K562 (cell line): ENCODE results near the gene S100P. TPM values are rescaled to one million over a fixed set of nuclear protein-coding genes. Genes with fewer than 3 reads are reported as not detected.
A peak's percentile ranks its signal among the peaks of the same experiment; 100 is the strongest.

ENCODE experiments used
- BRD4 ChIP-seq: fragments of 200-600 bp; sonication (generic); IDR thresholded peaks from 2 replicates; pipeline ENCODE4 v1.6.1; 2017; ENCODE audit warnings: inconsistent platforms
- CCNT2 ChIP-seq: IDR thresholded peaks from 2 replicates; pipeline ENCODE4 v1.6.1; 2011; ENCODE audit warnings: borderline replicate concordance, low read depth, mild to moderate bottlenecking, moderate library complexity, mixed read lengths, low read length; ENCODE audit not compliant: insufficient read length; ENCODE audit errors: extremely low read depth
- CSDE1 ChIP-seq, 2 experiments: fragments of 450-650 bp; IDR thresholded peaks; 2 replicates each; pipeline ENCODE4 v1.6.1; 2016; ENCODE audit warnings: mild to moderate bottlenecking in 1 of 2
- ELK1 ChIP-seq: sonication (generic); formaldehyde crosslinking; IDR thresholded peaks from 2 replicates; pipeline ENCODE4 v1.8.1; 2022; ENCODE audit warnings: missing genetic modification reagents
- MTA2 ChIP-seq: fragments of 450-650 bp; IDR thresholded peaks from 2 replicates; pipeline ENCODE4 v1.6.1; 2016; ENCODE audit warnings: low read depth
- NFXL1 ChIP-seq: fragments of 450-650 bp; formaldehyde crosslinking; IDR thresholded peaks from 2 replicates; pipeline ENCODE4 v1.4.0; 2021; ENCODE audit warnings: mild to moderate bottlenecking
- NRF1 ChIP-seq, 2 experiments: fragments of 450-650 bp; IDR thresholded peaks in 1 of 2; conservative IDR thresholded peaks in 1 of 2; 2 replicates each; pipeline ENCODE4 v1.6.1; 2014; ENCODE audit warnings: mild to moderate bottlenecking in 2 of 2
- PCBP1 ChIP-seq: fragments of 200-400 bp; formaldehyde crosslinking; IDR thresholded peaks from 2 replicates; pipeline ENCODE4 v1.6.1; 2018; ENCODE audit warnings: mild to moderate bottlenecking, low read depth, low read length; ENCODE audit not compliant: poor library complexity, severe bottlenecking
- PYGO2 ChIP-seq: fragments of 450-650 bp; IDR thresholded peaks from 2 replicates; pipeline ENCODE4 v1.6.1; 2016; ENCODE audit warnings: mild to moderate bottlenecking, missing genetic modification characterization, moderate library complexity, missing compliant biosample characterization
- RCOR1 ChIP-seq, 2 experiments: IDR thresholded peaks; 2 replicates each; pipeline ENCODE4 v1.6.1; 2012; ENCODE audit warnings: low read depth in 2 of 2, low read length in 2 of 2, borderline replicate concordance in 1 of 2, improper control_type of control experiment in 1 of 2
- SRSF1 ChIP-seq: fragments of 200-400 bp; formaldehyde crosslinking; IDR thresholded peaks from 2 replicates; pipeline ENCODE4 v1.6.1; 2017; ENCODE audit warnings: mild to moderate bottlenecking, low read depth, low read length, moderate library complexity
- UBTF ChIP-seq, 2 experiments: IDR thresholded peaks; 2 replicates each; pipeline ENCODE4 v1.6.1; 2012; ENCODE audit warnings: improper control_type of control experiment in 2 of 2, low read depth in 2 of 2, low read length in 2 of 2, borderline replicate concordance in 1 of 2
- ZNF436 ChIP-seq: fragments of 250-450, 450-650 bp; sonication (Bioruptor Pico); formaldehyde crosslinking; IDR thresholded peaks from 2 replicates; pipeline ENCODE4 v1.7.0; 2020; ENCODE audit warnings: mild to moderate bottlenecking
- polyA plus RNA-seq, 8 experiments: library from polyadenylated mRNA; depleted of rRNA in 4 of 8; stranded (reverse) in 5 of 8; unstranded in 3 of 8; fragments of >200 nt; fragmentation: Nextera tagmentation in 2 of 8; fragmentation: Illumina TruSeq in 1 of 8; extraction: Ambion mirVana in 2 of 8; extraction: Trizol in 1 of 8; gene quantifications; 2 replicates each; pipeline versions ENCODE4 v1.2.1 to v1.2.3, GENCODE V29; 2011 to 2014; ENCODE audit warnings: inconsistent platforms in 1 of 8, missing spikeins in 1 of 8
- total RNA-seq, 7 experiments: library from RNA; depleted of rRNA in 6 of 7; stranded (reverse); fragments of >200 nt in 6 of 7; fragmentation: Illumina TruSeq in 2 of 7; extraction: Trizol in 2 of 7; gene quantifications; 2 replicates each; pipeline versions ENCODE4 v1.2.1 to v1.2.3, GENCODE V29; 2011 to 2021; ENCODE audit warnings: low replicate concordance in 1 of 7
- TF ChIP-seq, protein P1 (sequence below): fragments of 450-650 bp; IDR thresholded peaks from 2 replicates; pipeline ENCODE4 v1.6.1; 2016; ENCODE audit warnings: missing biosample characterization, missing genetic modification characterization
- TF ChIP-seq, protein P2 (sequence below), 2 experiments: fragments of 150-350 bp in 1 of 2; IDR thresholded peaks; 2 replicates each; pipeline ENCODE4 v1.6.1; 2012 to 2016; ENCODE audit warnings: low read depth in 2 of 2, low read length in 2 of 2, mild to moderate bottlenecking in 1 of 2, moderate library complexity in 1 of 2
- TF ChIP-seq, protein P3 (sequence below): fragments of 250-450 bp; sonication (Bioruptor Pico); IDR thresholded peaks from 2 replicates; pipeline ENCODE4 v1.4.0; 2020; ENCODE audit warnings: mild to moderate bottlenecking, moderate library complexity, borderline replicate concordance

The S100P gene
- total and polyA plus RNA-seq, 9 of the 15 experiments (the other 6 are each of a cell fraction or from before 2014, with no cell fraction given) = 4.1 to 23.8 (median 7.5) TPM

GRCh38 chr4:6688879-6689505 is 4.7 kb upstream of the S100P start (continued):
- TF ChIP-seq, protein P1, sequence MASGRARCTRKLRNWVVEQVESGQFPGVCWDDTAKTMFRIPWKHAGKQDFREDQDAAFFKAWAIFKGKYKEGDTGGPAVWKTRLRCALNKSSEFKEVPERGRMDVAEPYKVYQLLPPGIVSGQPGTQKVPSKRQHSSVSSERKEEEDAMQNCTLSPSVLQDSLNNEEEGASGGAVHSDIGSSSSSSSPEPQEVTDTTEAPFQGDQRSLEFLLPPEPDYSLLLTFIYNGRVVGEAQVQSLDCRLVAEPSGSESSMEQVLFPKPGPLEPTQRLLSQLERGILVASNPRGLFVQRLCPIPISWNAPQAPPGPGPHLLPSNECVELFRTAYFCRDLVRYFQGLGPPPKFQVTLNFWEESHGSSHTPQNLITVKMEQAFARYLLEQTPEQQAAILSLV (tag) = no peak
- TF ChIP-seq SRSF1 (no peak), PCBP1 (no peak), ZNF436 (CRISPR knock-in tag) (no peak), UBTF (IDR thresholded peaks at IDR 0.05; ENCODE audit: borderline replicate concordance in 1 of 2, low read depth in 2 of 2, low read length in 2 of 2) (0 out of 4 replicates have a peak, but pooled peaks of 1 of the 2 experiments have one; percentile 30), MTA2 (no peak), BRD4 (0 out of 2 replicates have a peak, but pooled peaks have one; percentile 37), NRF1 (conservative IDR thresholded peaks at IDR 0.05 in 1 of 2, IDR thresholded peaks at IDR 0.05 in 1 of 2) (no peak), NFXL1 (CRISPR knock-in tag) (no peak), CCNT2 (no peak), PYGO2 (no peak), ELK1 (CRISPR knock-in tag) (no peak), CSDE1 (IDR thresholded peaks at IDR 0.05) (no peak), RCOR1 (IDR thresholded peaks at IDR 0.05; ENCODE audit: borderline replicate concordance in 1 of 2, low read depth in 2 of 2, low read length in 2 of 2) (peak in 1 of 2 experiments; percentile 4; a peak in 1 of 4 replicates)
- TF ChIP-seq, protein P2, sequence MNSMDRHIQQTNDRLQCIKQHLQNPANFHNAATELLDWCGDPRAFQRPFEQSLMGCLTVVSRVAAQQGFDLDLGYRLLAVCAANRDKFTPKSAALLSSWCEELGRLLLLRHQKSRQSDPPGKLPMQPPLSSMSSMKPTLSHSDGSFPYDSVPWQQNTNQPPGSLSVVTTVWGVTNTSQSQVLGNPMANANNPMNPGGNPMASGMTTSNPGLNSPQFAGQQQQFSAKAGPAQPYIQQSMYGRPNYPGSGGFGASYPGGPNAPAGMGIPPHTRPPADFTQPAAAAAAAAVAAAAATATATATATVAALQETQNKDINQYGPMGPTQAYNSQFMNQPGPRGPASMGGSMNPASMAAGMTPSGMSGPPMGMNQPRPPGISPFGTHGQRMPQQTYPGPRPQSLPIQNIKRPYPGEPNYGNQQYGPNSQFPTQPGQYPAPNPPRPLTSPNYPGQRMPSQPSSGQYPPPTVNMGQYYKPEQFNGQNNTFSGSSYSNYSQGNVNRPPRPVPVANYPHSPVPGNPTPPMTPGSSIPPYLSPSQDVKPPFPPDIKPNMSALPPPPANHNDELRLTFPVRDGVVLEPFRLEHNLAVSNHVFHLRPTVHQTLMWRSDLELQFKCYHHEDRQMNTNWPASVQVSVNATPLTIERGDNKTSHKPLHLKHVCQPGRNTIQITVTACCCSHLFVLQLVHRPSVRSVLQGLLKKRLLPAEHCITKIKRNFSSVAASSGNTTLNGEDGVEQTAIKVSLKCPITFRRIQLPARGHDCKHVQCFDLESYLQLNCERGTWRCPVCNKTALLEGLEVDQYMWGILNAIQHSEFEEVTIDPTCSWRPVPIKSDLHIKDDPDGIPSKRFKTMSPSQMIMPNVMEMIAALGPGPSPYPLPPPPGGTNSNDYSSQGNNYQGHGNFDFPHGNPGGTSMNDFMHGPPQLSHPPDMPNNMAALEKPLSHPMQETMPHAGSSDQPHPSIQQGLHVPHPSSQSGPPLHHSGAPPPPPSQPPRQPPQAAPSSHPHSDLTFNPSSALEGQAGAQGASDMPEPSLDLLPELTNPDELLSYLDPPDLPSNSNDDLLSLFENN (IDR thresholded peaks at IDR 0.05; ENCODE audit: low read depth in 2 of 2, low read length in 2 of 2) = no peak
- TF ChIP-seq, protein P3, sequence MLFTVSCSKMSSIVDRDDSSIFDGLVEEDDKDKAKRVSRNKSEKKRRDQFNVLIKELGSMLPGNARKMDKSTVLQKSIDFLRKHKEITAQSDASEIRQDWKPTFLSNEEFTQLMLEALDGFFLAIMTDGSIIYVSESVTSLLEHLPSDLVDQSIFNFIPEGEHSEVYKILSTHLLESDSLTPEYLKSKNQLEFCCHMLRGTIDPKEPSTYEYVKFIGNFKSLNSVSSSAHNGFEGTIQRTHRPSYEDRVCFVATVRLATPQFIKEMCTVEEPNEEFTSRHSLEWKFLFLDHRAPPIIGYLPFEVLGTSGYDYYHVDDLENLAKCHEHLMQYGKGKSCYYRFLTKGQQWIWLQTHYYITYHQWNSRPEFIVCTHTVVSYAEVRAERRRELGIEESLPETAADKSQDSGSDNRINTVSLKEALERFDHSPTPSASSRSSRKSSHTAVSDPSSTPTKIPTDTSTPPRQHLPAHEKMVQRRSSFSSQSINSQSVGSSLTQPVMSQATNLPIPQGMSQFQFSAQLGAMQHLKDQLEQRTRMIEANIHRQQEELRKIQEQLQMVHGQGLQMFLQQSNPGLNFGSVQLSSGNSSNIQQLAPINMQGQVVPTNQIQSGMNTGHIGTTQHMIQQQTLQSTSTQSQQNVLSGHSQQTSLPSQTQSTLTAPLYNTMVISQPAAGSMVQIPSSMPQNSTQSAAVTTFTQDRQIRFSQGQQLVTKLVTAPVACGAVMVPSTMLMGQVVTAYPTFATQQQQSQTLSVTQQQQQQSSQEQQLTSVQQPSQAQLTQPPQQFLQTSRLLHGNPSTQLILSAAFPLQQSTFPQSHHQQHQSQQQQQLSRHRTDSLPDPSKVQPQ (CRISPR knock-in tag) = no peak
